ENCODE measurements around the gene SRRD.

Gene SRRD

DNA sequence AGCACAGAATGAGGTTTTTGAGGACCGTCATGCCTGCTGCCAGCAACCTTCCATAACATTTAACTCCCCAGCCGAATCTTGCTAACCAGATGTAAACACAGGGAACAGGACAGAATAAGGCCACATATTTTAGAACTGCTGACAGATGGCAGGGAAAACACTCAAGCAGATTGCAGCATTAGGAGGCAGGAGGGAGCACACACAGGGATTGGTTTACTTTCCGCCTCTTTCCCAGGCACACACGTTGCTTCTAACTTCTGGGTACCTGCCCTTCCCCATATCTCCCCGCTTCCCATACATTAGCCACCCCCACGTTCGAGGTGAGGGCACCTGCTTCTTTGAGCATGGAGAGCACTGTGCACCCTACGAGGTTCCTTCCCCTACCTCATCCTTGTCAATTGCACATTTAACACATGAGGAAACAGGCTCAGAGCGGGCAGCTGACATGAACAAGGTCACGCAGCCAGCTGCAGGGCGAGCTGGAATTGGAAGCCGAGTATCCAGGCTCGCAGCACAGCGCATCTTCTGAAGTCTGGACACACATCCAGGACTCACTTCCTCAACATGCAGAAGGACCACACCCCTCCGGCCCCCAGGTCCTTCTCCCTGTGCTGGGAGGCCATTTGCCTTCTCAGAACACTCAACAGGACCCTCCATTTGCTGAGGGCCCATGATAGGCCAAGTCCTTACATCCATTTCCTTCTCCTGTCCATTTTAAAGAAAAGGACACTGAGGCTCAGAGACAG is 35.9 kb upstream of the SRRD start:
- H3K36me3 Mint-ChIP-seq (ENCODE audit: low read depth) = peaks cover 33% of the 10 kb centered on the region
- H3K27ac Mint-ChIP-seq = no peak overlapping the region
- H3K27me3 Mint-ChIP-seq = no peaks in the 10 kb centered on the region
- no peak overlapping the region for H3K4me3 Mint-ChIP-seq
- no peaks in the 10 kb centered on the region for H3K4me1 Mint-ChIP-seq (ENCODE audit: low read depth)
- H3K9me3 Mint-ChIP-seq = no peaks in the 10 kb centered on the region

DNA sequence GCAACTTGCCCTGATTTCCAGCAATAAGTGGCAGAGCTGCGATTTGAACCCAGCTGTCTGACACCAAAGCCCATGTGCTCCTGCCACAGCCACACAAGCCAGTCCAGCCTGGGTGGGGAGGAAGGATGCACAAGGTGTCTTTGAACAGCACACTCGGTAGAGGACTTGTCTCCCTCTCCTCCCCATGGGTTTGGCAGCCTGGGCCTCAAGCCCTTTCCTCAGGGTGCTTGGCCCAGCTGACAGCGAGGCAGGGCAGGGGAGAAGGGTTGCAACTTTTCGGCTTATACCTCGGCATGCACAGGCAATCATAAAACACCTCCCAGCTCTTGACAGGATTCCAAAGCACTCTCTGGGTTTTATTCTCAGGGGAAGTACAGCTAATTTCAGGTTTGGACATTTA is 35.3 kb upstream of the SRRD start:
- no peaks in the 10 kb centered on the region for H3K27me3 Mint-ChIP-seq
- no peak overlapping the region for H3K4me3 Mint-ChIP-seq
- peaks cover 27% of the 10 kb centered on the region for H3K36me3 Mint-ChIP-seq (ENCODE audit: low read depth)
- H3K9me3 Mint-ChIP-seq = no peaks in the 10 kb centered on the region
- H3K4me1 Mint-ChIP-seq (ENCODE audit: low read depth) = no peaks in the 10 kb centered on the region
- no peak overlapping the region for H3K27ac Mint-ChIP-seq

DNA sequence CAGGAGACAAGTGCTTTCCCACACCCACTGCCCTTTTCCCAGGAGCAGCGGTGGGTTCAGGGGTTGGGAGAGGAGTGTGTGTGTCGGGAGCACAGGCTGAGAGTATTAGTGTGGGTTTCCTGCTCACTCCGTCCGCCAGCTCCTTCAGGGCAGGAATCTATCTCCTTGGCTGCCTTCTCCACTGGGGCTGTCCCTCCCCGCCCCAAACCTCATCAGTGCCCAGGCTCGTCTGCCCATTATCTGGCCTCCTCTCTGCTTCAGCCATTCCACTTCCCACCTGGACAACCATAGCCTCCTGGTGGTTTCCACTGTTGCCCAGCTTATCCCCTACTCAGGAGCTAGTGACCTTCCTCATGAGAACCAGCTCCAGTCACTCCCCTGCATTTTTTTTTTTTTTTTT is 34.7 kb upstream of the SRRD start:
- Mint-ChIP-seq H3K9me3 (no peaks in the 10 kb centered on the region), H3K27ac (no peak overlapping the region), H3K4me1 (ENCODE audit: low read depth) (no peaks in the 10 kb centered on the region), H3K27me3 (no peaks in the 10 kb centered on the region), H3K4me3 (no peak overlapping the region), H3K36me3 (ENCODE audit: low read depth) (peaks cover 28% of the 10 kb centered on the region)

DNA sequence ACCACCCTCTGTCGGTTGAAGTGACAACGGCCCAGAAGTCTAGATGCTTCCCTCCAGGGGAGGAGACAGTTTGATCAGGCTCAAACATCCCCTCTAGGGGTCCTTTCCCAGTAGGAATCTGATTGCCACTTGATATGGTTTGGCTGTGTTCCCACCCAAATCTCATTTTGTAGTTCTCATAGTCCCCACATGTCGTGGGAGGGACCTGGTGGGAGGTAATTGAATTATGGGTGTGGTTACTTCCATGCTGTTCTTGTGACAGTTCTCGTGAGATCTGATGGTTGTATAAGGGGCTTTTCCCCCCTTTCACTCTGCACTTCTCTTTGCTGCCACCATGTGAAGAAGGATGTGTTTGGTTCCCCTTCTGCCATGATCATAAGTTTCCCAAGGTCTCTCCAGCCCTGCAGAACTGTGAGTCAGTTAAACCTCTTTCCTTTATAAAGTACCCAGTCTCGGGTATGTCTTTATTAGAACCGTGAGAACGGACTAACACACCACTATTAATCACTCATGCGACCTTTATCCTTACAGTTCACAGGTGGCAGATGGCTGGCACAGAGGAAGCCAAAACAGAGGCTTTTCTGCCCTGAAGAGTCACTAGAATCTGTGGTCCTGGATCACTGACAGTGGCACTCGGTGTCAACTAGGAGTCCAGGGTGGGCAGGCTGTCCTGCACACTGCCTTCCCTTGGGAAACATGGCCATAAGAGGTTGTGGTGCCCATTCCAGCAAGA is 33.1 kb upstream of the SRRD start:
- Mint-ChIP-seq H3K27ac (no peak overlapping the region), H3K4me3 (no peak overlapping the region), H3K9me3 (no peaks in the 10 kb centered on the region), H3K36me3 (ENCODE audit: low read depth) (peaks cover 24% of the 10 kb centered on the region), H3K4me1 (ENCODE audit: low read depth) (no peaks in the 10 kb centered on the region), H3K27me3 (no peaks in the 10 kb centered on the region)

DNA sequence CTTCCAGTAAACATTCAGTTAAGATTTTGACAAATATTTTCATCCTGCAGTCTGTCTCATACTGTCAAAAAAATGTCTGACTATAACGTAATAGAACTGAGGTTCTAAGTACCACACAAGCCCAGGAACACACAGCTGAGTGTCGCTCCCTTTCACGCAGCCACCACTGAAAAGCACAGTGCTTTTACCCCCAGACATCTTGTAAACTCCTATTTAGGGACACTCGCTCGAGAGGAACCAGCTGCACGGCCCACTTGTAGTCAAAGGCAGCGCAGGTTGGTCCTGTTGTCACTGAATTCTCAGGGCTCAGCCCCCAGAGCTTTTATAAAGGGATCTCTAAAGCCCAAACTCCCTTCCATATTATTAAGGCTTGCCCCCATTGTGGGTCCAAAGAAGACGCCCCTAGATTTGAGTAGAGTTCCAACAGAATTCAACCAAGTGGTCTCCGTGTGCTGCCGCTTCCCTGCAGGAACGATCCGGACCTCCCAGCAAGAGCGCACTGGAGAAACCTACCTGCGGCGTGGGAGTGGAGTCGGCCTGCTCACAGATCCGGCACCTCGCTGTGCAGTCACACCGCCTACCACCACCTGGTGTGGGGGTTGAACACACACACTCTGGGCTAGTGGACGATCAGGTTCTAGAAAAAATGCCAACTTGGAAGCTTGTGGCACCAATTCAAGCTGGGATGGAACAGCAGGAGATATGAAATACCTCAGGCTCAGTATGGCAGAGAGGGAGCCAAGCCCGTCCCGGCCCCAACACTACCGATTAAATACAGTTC is 31.3 kb upstream of the SRRD start:
- H3K9me3 Mint-ChIP-seq = no peaks in the 10 kb centered on the region
- H3K4me3 Mint-ChIP-seq = no peak overlapping the region
- no peaks in the 10 kb centered on the region for H3K4me1 Mint-ChIP-seq (ENCODE audit: low read depth)
- peaks cover 32% of the 10 kb centered on the region for H3K36me3 Mint-ChIP-seq (ENCODE audit: low read depth)
- no peak overlapping the region for H3K27ac Mint-ChIP-seq
- no peaks in the 10 kb centered on the region for H3K27me3 Mint-ChIP-seq

DNA sequence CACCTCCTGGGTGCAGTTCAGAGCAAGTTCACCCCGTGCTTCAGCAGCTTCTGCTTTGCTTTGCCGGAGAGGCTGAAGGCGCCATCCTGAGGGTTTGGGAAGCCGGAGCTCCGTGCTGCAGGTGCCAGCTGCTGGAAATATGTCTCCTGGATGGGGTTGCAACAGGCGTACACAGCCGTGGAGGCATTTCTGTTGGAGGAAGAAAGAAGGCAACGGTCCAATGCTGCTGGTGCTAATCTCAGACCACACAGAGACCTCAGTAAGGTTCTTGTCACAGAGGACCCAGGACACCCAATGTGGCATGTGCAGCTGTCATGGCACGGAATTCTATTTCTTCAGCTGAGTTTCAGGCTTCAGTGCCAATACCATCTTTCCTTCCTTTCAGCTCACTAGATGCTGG is 30.5 kb upstream of the SRRD start:
- H3K4me1 Mint-ChIP-seq (ENCODE audit: low read depth) = no peaks in the 10 kb centered on the region
- H3K9me3 Mint-ChIP-seq = no peaks in the 10 kb centered on the region
- H3K27me3 Mint-ChIP-seq = no peaks in the 10 kb centered on the region
- no peak overlapping the region for H3K27ac Mint-ChIP-seq
- H3K36me3 Mint-ChIP-seq (ENCODE audit: low read depth) = peaks cover 37% of the 10 kb centered on the region
- no peak overlapping the region for H3K4me3 Mint-ChIP-seq

DNA sequence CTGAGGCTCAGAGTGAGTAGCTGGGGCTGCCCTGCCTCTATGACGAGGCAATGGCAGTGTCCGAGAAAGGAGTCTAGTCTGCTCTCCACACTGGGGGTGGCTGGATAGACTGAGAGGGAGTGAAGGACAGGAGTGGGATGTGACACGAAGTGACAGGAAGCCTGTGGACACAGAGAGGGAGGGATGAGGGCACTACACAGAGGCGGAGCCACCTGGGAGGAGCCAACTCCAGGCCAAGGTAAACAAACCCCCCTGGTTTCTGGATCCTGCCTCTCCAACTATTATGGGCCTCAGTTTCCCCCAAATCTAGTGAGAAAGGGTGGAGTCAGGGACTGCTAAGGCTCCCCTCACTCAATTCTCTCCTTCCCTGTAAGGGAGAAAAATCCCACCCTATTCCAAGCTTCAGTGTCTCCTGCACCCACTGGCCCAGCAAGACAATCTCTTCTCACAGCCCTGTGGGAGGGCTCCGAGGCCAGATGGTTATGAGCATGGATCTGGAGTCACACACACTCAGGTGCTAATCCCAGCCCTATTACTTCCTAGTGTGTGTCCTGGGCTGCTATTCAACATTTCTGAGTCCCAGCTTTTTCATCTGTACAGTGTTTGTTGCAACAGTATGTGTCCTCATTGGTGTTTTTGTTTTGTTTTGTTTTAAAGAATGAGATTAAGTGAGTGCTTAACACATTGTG is 29.7 kb upstream of the SRRD start:
- H3K9me3 Mint-ChIP-seq = no peaks in the 10 kb centered on the region
- H3K4me1 Mint-ChIP-seq (ENCODE audit: low read depth) = no peaks in the 10 kb centered on the region
- no peak overlapping the region for H3K4me3 Mint-ChIP-seq
- H3K27me3 Mint-ChIP-seq = no peaks in the 10 kb centered on the region
- peaks cover 40% of the 10 kb centered on the region for H3K36me3 Mint-ChIP-seq (ENCODE audit: low read depth)
- no peak overlapping the region for H3K27ac Mint-ChIP-seq

DNA sequence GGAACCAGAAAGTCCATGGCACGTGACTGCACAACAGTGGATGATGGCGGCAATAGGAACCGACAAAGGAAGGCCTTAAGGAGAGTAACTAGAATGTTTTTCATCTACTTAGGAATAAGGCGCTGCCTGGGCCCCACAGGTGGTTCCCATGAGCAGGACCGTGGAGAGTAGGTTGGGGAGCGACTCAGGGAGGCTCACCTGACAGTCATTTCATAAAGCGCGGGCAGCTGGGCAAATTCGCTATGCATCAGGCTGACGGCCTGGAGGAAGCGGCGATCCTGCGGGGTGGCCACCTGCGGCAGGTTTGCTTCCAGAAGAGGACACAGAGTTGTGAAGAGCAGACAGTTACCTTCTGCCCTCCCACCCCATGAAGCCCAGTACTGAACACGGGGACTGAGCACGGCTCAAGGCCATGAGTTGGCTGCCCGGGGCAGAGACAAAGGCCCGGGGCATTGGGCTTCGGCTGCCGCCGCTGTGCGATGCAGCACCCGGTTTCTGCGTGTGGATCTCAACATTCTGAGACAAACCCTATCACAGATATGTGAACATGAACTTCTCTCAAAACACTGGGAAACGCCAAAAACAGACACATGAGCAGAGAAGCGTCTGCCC is 25.9 kb upstream of the SRRD start:
- no peaks in the 10 kb centered on the region for H3K4me1 Mint-ChIP-seq (ENCODE audit: low read depth)
- no peaks in the 10 kb centered on the region for H3K9me3 Mint-ChIP-seq
- no peak overlapping the region for H3K27ac Mint-ChIP-seq
- no peak overlapping the region for H3K4me3 Mint-ChIP-seq
- H3K27me3 Mint-ChIP-seq = no peaks in the 10 kb centered on the region
- H3K36me3 Mint-ChIP-seq (ENCODE audit: low read depth) = peaks cover 42% of the 10 kb centered on the region

DNA sequence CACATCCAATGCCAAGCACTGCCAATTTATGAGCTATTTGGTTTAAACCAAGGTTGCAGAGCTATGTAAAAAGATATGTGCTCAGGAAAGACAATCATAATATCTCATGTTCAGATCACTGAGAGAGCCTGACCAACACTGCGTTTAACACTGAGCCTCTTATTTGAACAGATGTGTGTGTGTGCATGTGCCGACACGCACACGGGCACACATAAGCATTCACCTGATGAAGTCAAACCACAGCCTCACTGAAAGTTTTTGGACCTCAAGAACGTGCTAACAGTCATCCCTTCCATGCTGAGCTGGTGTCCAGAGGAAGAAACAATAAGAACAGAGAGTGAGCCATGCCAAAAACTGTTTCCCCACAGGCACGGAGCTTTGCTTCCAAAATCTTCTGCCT is 23.5 kb upstream of the SRRD start:
- Mint-ChIP-seq H3K9me3 (no peaks in the 10 kb centered on the region), H3K27ac (no peak overlapping the region), H3K4me3 (no peak overlapping the region), H3K27me3 (no peaks in the 10 kb centered on the region), H3K4me1 (ENCODE audit: low read depth) (no peaks in the 10 kb centered on the region), H3K36me3 (ENCODE audit: low read depth) (peaks cover 55% of the 10 kb centered on the region)

DNA sequence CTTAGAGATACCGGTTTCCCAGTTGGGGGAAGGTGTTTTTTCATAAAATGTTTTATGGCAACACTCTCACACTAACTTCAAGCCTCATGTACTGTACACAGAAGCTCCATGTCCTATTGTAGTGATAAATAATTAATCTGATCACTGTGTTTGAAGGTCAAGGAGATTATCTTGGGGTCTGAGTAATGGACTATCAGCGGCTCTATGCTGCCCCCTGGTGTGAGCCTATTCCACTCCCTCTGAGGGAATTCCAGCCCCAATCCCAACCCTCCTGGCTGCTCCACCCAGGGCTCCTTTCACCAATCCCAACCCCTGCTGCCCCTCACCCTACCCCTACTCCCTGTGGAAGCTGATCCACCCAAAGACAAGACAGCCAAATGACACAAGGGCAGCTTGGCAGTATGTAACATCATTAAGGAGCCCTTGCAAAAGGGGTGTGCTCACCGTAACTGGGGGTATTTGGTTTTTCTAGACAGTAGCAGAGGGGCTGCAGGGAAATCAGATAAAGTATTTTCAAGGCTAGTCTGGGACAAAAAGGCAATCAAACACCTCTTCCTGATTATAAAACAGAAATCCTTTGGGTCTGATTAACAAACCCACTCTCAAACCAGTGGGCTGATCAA is 22.4 kb upstream of the SRRD start:
- Mint-ChIP-seq H3K9me3 (no peaks in the 10 kb centered on the region), H3K36me3 (ENCODE audit: low read depth) (peaks cover 55% of the 10 kb centered on the region), H3K27me3 (no peaks in the 10 kb centered on the region), H3K4me3 (no peak overlapping the region), H3K4me1 (ENCODE audit: low read depth) (no peaks in the 10 kb centered on the region), H3K27ac (no peak overlapping the region)

DNA sequence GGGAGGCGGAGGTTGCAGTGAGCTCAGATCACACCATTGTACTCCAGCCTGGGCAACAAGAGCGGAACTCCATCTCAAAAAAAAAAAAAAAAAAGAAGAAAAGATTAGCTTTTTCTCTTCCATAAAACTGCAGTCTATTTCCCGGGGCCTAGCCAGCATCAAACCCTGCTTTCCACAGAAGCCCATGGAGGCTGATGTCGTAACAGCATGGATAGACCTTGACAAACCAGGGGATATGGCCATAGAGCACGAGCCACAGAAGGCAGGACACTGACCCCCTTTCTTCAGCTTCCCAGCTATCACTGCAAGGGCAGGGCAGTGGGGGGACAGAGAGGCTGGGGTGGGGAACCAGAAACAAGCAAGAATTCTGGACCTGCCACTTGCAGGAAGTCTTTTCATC is 21.6 kb upstream of the SRRD start:
- Mint-ChIP-seq H3K27ac (no peak overlapping the region), H3K9me3 (no peaks in the 10 kb centered on the region), H3K27me3 (no peaks in the 10 kb centered on the region), H3K4me3 (no peak overlapping the region), H3K4me1 (ENCODE audit: low read depth) (no peaks in the 10 kb centered on the region), H3K36me3 (ENCODE audit: low read depth) (peaks cover 62% of the 10 kb centered on the region)

DNA sequence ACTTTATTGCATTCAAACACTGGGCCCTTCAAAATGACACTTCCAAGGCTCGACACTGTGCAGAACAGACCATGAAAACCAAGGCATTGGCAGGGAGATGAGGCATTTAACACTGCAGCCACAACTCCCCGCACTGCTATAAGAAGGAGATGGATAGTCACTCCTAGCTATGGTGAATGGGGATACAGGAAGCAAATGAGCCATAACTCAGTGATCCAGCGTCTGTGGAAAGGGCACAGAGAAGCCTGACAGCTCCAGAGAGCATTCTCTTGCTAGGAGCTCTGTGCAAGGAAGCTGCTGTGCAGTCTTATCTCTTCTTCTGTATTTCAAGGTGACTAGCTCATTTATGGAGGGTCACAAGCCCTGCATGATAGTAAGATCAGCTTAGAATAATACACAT is 21.0 kb upstream of the SRRD start:
- Mint-ChIP-seq H3K27me3 (no peaks in the 10 kb centered on the region), H3K9me3 (no peaks in the 10 kb centered on the region), H3K4me3 (no peak overlapping the region), H3K36me3 (ENCODE audit: low read depth) (peaks cover 61% of the 10 kb centered on the region), H3K27ac (no peak overlapping the region), H3K4me1 (ENCODE audit: low read depth) (no peaks in the 10 kb centered on the region)

DNA sequence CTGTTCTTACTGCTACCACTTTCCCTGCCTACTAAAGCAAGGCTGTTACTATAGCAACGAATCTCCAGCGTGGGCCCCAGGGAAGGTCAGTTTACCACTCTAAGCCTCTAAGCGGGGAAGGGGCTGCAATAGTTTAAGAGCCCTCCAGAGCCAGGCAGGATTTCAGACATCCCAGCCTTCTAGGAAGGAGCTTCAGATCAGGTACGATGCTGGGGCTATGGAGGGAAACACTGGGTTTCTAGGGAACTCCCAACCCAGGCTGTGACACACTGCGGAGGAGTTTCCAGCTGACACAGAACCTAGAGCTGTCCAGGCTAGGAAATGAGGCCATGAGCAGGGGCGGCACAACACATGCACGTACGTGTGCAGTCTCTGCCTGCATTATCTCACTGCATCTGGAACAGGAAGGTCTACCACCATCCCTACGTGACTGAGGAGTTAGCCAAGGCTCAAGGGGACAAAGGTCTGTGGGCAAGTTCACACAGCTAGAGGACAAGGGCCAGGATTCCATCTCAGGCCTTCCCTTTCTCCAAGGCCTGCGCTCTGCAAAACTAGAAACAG is 20.5 kb upstream of the SRRD start:
- Mint-ChIP-seq H3K4me3 (no peak overlapping the region), H3K27me3 (no peaks in the 10 kb centered on the region), H3K36me3 (ENCODE audit: low read depth) (peaks cover 62% of the 10 kb centered on the region), H3K27ac (no peak overlapping the region), H3K4me1 (ENCODE audit: low read depth) (no peaks in the 10 kb centered on the region), H3K9me3 (no peaks in the 10 kb centered on the region)

DNA sequence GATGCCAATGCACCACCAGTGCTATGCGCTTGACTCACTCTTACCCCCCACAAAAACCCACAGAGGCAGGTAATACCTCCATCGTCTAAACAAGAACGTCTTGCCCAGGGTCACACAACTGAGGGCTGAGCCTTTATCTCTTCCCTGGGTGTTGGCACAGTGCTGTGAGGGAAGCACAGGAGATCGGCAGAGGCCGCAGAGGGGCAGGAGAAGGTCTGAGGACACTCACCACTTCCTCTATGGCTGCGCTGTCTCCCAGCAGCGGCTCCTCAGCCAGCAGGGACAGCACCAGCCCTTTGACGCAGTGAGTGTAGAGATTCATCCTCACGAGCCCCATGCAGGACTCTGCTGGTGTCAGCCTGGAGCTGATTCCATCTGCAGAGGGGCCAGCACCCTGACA is 20.0 kb upstream of the SRRD start:
- H3K27me3 Mint-ChIP-seq = no peaks in the 10 kb centered on the region
- H3K9me3 Mint-ChIP-seq = no peaks in the 10 kb centered on the region
- H3K27ac Mint-ChIP-seq = no peak overlapping the region
- H3K4me1 Mint-ChIP-seq (ENCODE audit: low read depth) = no peaks in the 10 kb centered on the region
- H3K4me3 Mint-ChIP-seq = no peak overlapping the region
- peaks cover 64% of the 10 kb centered on the region for H3K36me3 Mint-ChIP-seq (ENCODE audit: low read depth)
